ENCODE data around the gene BANP.

- TF ChIP-seq CTCF (IDR thresholded peaks at IDR 0.05) = no peak
- TF ChIP-seq POLR2A (IDR thresholded peaks at IDR 0.05) = no peak
Observed at GRCh38 chr16:88052661-88053060, 101.4 kb downstream of the BANP start.
